Trophoblast cell (in vitro differentiated cells and primary cell): ENCODE results near the gene SECTM1.
"Not testable (repeated sequence)": the region's sequence is repeated elsewhere in the genome, so short reads cannot be mapped to it uniquely, and the experiment has no call there.

ENCODE experiments used
- DNase-seq, 2 donors: peaks; one replicate each; pipeline ENCODE4 v3.0.0-alpha.2; 2016
- H2AFZ ChIP-seq: 2 replicates; pipeline ENCODE4 v1.6.1; 2013; ENCODE audit warnings: low read length, moderate library complexity, mild to moderate bottlenecking; ENCODE audit not compliant: insufficient read depth, poor library complexity
- H2AK5ac ChIP-seq: 2 replicates; pipeline ENCODE4 v1.6.1; 2013; ENCODE audit warnings: mild to moderate bottlenecking, low read length
- H2BK120ac ChIP-seq: 2 replicates; pipeline ENCODE4 v1.6.1; 2013; ENCODE audit warnings: low read length, mild to moderate bottlenecking, moderate library complexity; ENCODE audit not compliant: insufficient read depth, poor library complexity
- H2BK12ac ChIP-seq: 2 replicates; pipeline ENCODE4 v1.6.1; 2013; ENCODE audit warnings: mild to moderate bottlenecking, low read length, moderate library complexity
- H2BK5ac ChIP-seq: 2 replicates; pipeline ENCODE4 v1.6.1; 2013; ENCODE audit warnings: low read length, low read depth, moderate library complexity, mild to moderate bottlenecking; ENCODE audit not compliant: poor library complexity
- H3K14ac ChIP-seq: 2 replicates; pipeline ENCODE4 v1.6.1; 2013; ENCODE audit warnings: mild to moderate bottlenecking, low read length
- H3K18ac ChIP-seq: 2 replicates; pipeline ENCODE4 v1.6.1; 2013; ENCODE audit warnings: mild to moderate bottlenecking, low read length
- H3K23ac ChIP-seq: 2 replicates; pipeline ENCODE4 v1.6.1; 2013; ENCODE audit warnings: low read length
- H3K27ac ChIP-seq: 2 replicates; pipeline ENCODE4 v1.5.1; 2013; ENCODE audit warnings: low read depth, mild to moderate bottlenecking, inconsistent platforms, low read length, moderate library complexity
- H3K27me3 ChIP-seq: 2 replicates; pipeline ENCODE4 v1.6.1; 2013; ENCODE audit warnings: inconsistent platforms, mild to moderate bottlenecking, low read length, moderate library complexity; ENCODE audit not compliant: insufficient read depth
- H3K36me3 ChIP-seq, 2 experiments: 1 replicate in 1 of 2; 2 replicates in 1 of 2; pipeline ENCODE4 v1.6.1; 2013; ENCODE audit warnings: low read length in 2 of 2, mild to moderate bottlenecking in 2 of 2, moderate library complexity in 1 of 2; ENCODE audit not compliant: insufficient read depth in 2 of 2, control insufficient read depth in 1 of 2
- H3K4ac ChIP-seq: 2 replicates; pipeline ENCODE4 v1.6.1; 2013; ENCODE audit warnings: low read depth, mild to moderate bottlenecking, low read length, moderate library complexity
- H3K4me1 ChIP-seq, 2 experiments: 1 replicate in 1 of 2; 2 replicates in 1 of 2; pipeline ENCODE4 v1.6.1; 2013; ENCODE audit warnings: low read length in 2 of 2, mild to moderate bottlenecking in 2 of 2, moderate library complexity in 1 of 2; ENCODE audit not compliant: insufficient read depth in 2 of 2, control insufficient read depth in 1 of 2
- H3K4me2 ChIP-seq: 2 replicates; pipeline ENCODE4 v1.6.1; 2013; ENCODE audit warnings: inconsistent platforms, mild to moderate bottlenecking, low read length, moderate library complexity
- H3K4me3 ChIP-seq: 2 replicates; pipeline ENCODE4 v1.5.1; 2013; ENCODE audit warnings: mild to moderate bottlenecking, low read depth, low read length, inconsistent platforms
- H3K79me1 ChIP-seq: one replicate; pipeline ENCODE4 v1.6.1; 2013; ENCODE audit warnings: low read length
- H3K79me2 ChIP-seq: 2 replicates; pipeline ENCODE4 v1.6.1; 2013; ENCODE audit warnings: low read length, mild to moderate bottlenecking; ENCODE audit not compliant: control insufficient read depth, insufficient read depth, poor library complexity
- H3K9ac ChIP-seq: 2 replicates; pipeline ENCODE4 v1.6.1; 2013; ENCODE audit warnings: mild to moderate bottlenecking, low read length
- H3K9me3 ChIP-seq: 2 replicates; pipeline ENCODE4 v1.6.1; 2013; ENCODE audit warnings: low read depth, mild to moderate bottlenecking, control low read depth, inconsistent platforms, low read length; ENCODE audit not compliant: insufficient read depth
- H4K12ac ChIP-seq: 2 replicates; pipeline ENCODE4 v1.6.1; 2013; ENCODE audit warnings: low read depth, mild to moderate bottlenecking, low read length, moderate library complexity
- H4K8ac ChIP-seq: 2 replicates; pipeline ENCODE4 v1.6.1; 2013; ENCODE audit warnings: low read depth, mild to moderate bottlenecking, low read length, moderate library complexity
- H4K91ac ChIP-seq: one replicate; pipeline ENCODE4 v1.6.1; 2013; ENCODE audit warnings: low read depth, mild to moderate bottlenecking, low read length, moderate library complexity
- WGBS: extraction: QIAGEN DNeasy Blood & Tissue Kit; methylation state at CpG from one replicate; pipeline ENCODE4 v1.1.7; 2013; ENCODE audit warnings: missing lambda C conversion rate; ENCODE audit not compliant: insufficient read length, insufficient coverage; ENCODE audit errors: extremely low coverage; 5-methylcytosine and 5-hydroxymethylcytosine counted together

The SECTM1 gene

DNA sequence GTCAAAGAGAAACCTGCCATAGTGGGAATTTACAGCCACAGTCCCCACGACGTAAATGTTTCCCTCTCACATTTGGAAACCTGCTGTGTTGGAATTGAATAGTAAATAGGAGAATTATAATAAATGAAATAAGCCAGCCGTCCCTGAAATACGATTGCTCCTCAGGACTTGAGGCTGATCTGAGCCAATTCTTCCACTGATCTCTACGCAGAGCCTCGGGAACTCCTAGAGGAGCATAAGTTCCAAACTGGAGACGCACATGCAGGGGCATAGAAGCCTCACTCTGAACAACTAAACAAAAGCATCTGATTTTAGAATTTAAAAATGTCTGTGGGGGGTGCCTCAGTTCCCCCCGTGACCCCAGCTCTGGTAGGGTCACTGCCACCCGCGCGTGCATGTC, 15.3 kb upstream of the SECTM1 start:
- WGBS: no CpG with 5 or more reads among the region's 11 CpGs
- DNase-seq: no peak
- Histone ChIP-seq H3K79me1 (peaks cover 9% of the 10 kb centered on the region), H3K4me2 (no peak overlapping the region), H4K12ac (peak overlapping the region; percentile 12), H3K23ac (no peak overlapping the region), H3K79me2 (no peaks in the 10 kb centered on the region), H2BK5ac (no peak overlapping the region), H2AK5ac (no peak overlapping the region), H3K9ac (no peak overlapping the region), H3K27me3 (no peaks in the 10 kb centered on the region), H3K4ac (no peak overlapping the region), H4K91ac (peak overlapping the region; percentile 80), H3K14ac (no peak overlapping the region), H2BK12ac (peak overlapping the region; percentile 59), H3K18ac (no peak overlapping the region), H3K4me3 (no peak overlapping the region), H3K27ac (no peak overlapping the region), H2BK120ac (no peak overlapping the region), H3K9me3 (no peaks in the 10 kb centered on the region), H4K8ac (no peak overlapping the region), H2AFZ (no peak overlapping the region), H3K4me1 (peaks cover 16 to 30% of the 10 kb centered on the region in 2 experiments), H3K36me3 (no peaks in the 10 kb centered on the region)

- no peaks in the 10 kb centered on the region for H3K79me2 ChIP-seq
- H3K14ac ChIP-seq: no peak overlapping the region
- H3K36me3 ChIP-seq: no peaks in the 10 kb centered on the region
- H3K9me3 ChIP-seq: no peaks in the 10 kb centered on the region
- no peaks in the 10 kb centered on the region for H3K27me3 ChIP-seq
- H3K79me1 ChIP-seq: peaks cover 9% of the 10 kb centered on the region
- H4K8ac ChIP-seq: no peak overlapping the region
- H3K4ac ChIP-seq: no peak overlapping the region
- 100% methylated on average over 1 of the region's 9 CpGs for WGBS
- H3K23ac ChIP-seq: no peak overlapping the region
- no peak overlapping the region for H4K12ac ChIP-seq
- no peak overlapping the region for H2BK5ac ChIP-seq
- H3K4me2 ChIP-seq: no peak overlapping the region
- H3K18ac ChIP-seq: no peak overlapping the region
- no peak overlapping the region for H3K9ac ChIP-seq
- H3K27ac ChIP-seq: no peak overlapping the region
- H4K91ac ChIP-seq: peak overlapping the region; percentile 80
- H2BK120ac ChIP-seq: peak overlapping the region; percentile 55
- peaks cover 16 to 30% of the 10 kb centered on the region in 2 experiments for H3K4me1 ChIP-seq
- H2BK12ac ChIP-seq: peak overlapping the region; percentile 27
- peak overlapping the region; percentile 85 for H2AK5ac ChIP-seq
- DNase-seq: no peak
- H2AFZ ChIP-seq: no peak overlapping the region
- H3K4me3 ChIP-seq: no peak overlapping the region
Observed at GRCh38 chr17:82348434-82348833, 14.9 kb upstream of the SECTM1 start.

DNA sequence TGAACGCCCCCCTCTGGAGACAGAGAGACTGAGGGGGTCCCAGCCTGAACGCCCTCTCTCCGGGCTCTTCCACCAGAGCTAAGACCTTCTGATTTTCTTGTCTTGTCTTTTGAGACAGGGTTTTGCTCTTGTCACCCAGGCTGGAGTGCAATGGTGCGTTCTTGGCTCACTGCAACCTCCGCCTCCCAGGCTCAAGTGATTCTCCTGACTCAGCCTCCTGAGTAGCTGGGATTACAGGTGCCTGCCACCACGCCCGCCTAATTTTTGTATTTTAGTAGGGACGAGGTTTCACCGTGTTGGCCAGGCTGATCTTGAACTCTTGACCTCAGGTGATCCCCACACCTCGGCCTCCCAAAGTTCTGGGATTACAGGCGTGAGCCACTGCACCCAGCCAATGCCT, 14.4 kb upstream of the SECTM1 start:
- H3K4me2 ChIP-seq, H3K9me3 ChIP-seq, H3K36me3 ChIP-seq, H3K14ac ChIP-seq, H2BK120ac ChIP-seq, H4K91ac ChIP-seq, H3K27me3 ChIP-seq, H3K27ac ChIP-seq, H4K8ac ChIP-seq, H3K79me2 ChIP-seq, H2BK5ac ChIP-seq, H2AK5ac ChIP-seq, H3K9ac ChIP-seq, H2AFZ ChIP-seq, H3K79me1 ChIP-seq, DNase-seq, H2BK12ac ChIP-seq, H3K4ac ChIP-seq, H4K12ac ChIP-seq, H3K4me3 ChIP-seq, H3K23ac ChIP-seq, H3K18ac ChIP-seq: not testable (repeated sequence)
- peaks cover 16 to 30% of the 10 kb centered on the region in 2 experiments for H3K4me1 ChIP-seq
- no CpG with 5 or more reads among the region's 11 CpGs for WGBS

DNA sequence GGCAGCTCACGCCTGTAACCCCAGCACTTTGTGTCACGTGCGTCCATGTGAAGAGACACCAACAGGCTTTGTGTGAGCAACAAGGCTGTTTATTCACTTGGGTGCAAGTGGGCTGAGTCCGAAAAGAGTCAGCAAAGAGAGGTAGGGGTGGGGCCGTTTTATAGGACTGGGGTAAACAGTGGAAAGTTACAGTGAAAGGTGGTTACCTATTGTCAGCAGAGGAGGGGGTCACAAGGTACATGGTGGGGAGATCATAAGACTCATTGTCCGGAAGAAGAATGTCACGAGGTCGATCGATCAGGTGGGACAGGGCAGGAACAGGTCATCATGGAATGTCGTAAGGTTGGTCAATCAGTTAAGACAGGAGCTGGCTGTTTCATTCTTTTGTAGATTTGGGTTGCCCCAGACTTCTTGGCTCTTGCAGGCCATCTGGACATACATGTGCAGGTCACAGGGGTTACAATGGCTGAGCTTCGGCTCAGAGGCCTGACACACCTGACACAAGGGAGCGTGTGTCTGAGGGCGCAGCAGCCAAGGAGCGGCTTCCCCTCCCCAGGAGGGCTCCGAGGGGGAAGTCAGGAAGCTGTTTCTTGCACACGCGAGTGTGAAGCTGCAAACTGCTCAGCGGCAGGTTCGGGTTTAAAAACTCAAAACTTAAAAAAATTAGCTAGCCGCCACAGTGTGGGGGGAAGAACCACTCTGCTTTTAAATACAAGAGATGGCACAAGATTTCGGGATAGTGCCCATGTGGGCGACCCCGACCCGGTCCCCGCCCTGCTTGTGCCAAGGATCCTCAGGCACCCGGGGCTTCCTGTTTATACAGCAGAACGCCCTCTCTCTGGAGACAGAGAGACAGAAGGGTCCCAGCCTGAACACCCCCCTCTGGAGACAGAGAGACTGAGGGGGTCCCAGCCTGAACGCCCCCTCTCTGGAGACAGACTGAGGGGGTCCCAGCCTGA, 13.1 kb upstream of the SECTM1 start:
- no peak overlapping the region for H3K27ac ChIP-seq
- no peak overlapping the region for H2AK5ac ChIP-seq
- no peak overlapping the region for H3K23ac ChIP-seq
- H2BK5ac ChIP-seq: no peak overlapping the region
- peaks cover 16 to 30% of the 10 kb centered on the region in 2 experiments for H3K4me1 ChIP-seq
- H3K27me3 ChIP-seq: no peaks in the 10 kb centered on the region
- no CpG with 5 or more reads among the region's 28 CpGs for WGBS
- H2BK12ac ChIP-seq: peak overlapping the region; percentile 53
- peak overlapping the region; percentile 17 for H2AFZ ChIP-seq
- H3K4me3 ChIP-seq: no peak overlapping the region
- H4K8ac ChIP-seq: peak overlapping the region; percentile 30
- no peaks in the 10 kb centered on the region for H3K36me3 ChIP-seq
- H3K79me2 ChIP-seq: no peaks in the 10 kb centered on the region
- no peak overlapping the region for H3K9ac ChIP-seq
- no peak overlapping the region for H3K4me2 ChIP-seq
- H3K4ac ChIP-seq: no peak overlapping the region
- peak overlapping the region; percentile 57 for H3K14ac ChIP-seq
- H4K12ac ChIP-seq: no peak overlapping the region
- H4K91ac ChIP-seq: peak overlapping the region; percentile 72
- H2BK120ac ChIP-seq: peak overlapping the region; percentile 37
- H3K9me3 ChIP-seq: peaks cover 4% of the 10 kb centered on the region
- no peak for DNase-seq
- H3K79me1 ChIP-seq: peaks cover 9% of the 10 kb centered on the region
- no peak overlapping the region for H3K18ac ChIP-seq
